Measurements from ENCODE around the gene TMEM120A.
A peak's percentile ranks its signal among the peaks of the same experiment; 100 is the strongest.

TMEM120A gene

DNA sequence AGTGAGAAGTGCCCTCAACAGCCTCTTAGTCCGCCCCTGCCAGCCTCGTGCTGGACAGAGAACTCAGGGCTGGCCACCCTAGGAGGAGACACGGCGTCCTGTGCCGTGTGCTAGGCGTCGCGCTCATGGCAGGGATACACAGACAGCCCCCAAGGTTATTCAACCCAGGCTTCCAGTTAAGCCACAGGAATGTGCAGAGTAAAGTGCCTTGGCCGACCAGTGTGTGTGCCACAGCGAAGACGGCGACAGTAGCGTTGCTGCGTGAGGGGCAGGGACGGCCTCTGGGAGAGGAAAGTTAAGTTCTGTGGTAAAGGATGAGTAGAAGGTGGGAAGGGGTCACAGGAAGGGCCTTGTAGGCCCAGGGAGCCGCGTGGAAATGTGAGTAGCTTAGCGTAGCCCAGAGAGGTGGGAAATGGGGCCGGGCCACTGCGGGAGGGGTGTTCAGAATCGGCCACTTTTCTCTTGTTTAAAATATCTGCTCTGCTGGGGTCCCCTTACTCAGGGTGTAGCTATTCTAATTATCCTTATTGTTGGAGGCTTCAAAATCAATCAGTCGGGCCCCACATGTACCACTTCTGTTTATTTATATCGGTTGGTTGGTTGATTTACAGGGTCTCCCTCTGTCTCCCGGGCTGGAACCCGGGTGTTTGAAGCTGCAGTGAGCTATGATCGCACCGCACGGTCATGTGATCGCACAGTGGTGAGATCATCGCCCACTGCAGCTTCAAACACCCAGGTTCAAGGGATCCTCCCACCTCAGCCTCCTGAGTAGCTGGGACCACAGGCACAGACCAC is 24.5 kb downstream of the TMEM120A start:
- no peak overlapping the region for H3K4me3 ChIP-seq (ENCODE audit: low read depth, low read length)
- TF ChIP-seq CTCF (IDR thresholded peaks at IDR 0.05; ENCODE audit: low read depth, low read length): no peak
- no peak for TF ChIP-seq MYC (IDR thresholded peaks at IDR 0.05; ENCODE audit: low read depth, low read length)
- TF ChIP-seq MAX (IDR thresholded peaks at IDR 0.05; ENCODE audit: low read depth, low read length): no peak
- TF ChIP-seq POLR2A (IDR thresholded peaks at IDR 0.05; ENCODE audit: extremely low read depth, insufficient read length): no peak
- no peak for DNase-seq (ENCODE audit: low read depth)

- no peak for DNase-seq (ENCODE audit: low read depth)
- TF ChIP-seq MYC (IDR thresholded peaks at IDR 0.05; ENCODE audit: low read depth, low read length): no peak
- TF ChIP-seq POLR2A (IDR thresholded peaks at IDR 0.05; ENCODE audit: extremely low read depth, insufficient read length): no peak
- TF ChIP-seq CTCF (IDR thresholded peaks at IDR 0.05; ENCODE audit: low read depth, low read length): no peak
- no peak for TF ChIP-seq MAX (IDR thresholded peaks at IDR 0.05; ENCODE audit: low read depth, low read length)
- no peak overlapping the region for H3K4me3 ChIP-seq (ENCODE audit: low read depth, low read length)
Measured at GRCh38 chr7:75969182-75969581, 25.2 kb downstream of the TMEM120A start.

DNA sequence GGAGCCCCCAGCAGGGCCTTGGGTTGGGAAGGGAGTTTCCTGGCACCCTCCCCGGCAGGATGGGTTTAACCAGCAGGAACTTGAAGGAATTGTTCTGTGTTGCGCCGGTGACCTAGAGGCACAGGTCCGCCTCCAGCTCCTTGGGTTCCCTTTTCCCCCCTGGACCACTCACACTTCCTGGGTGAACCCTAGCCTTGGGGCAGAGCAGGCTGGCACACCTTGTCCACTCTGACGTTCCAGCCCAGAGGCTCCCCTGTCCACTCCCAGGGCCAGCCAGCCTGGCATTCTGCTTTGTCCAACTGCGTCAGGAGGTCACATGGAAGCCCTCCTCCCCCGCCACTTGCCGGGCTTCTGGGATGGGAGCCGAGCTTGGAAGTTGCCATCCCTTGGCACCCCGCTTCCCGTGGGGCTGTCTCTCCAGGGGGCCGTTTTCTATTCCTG is 25.8 kb downstream of the TMEM120A start:
- TF ChIP-seq POLR2A (IDR thresholded peaks at IDR 0.05; ENCODE audit: extremely low read depth, insufficient read length) (no peak), MYC (IDR thresholded peaks at IDR 0.05; ENCODE audit: low read depth, low read length) (no peak), CTCF (IDR thresholded peaks at IDR 0.05; ENCODE audit: low read depth, low read length) (no peak), MAX (IDR thresholded peaks at IDR 0.05; ENCODE audit: low read depth, low read length) (no peak)
- no peak overlapping the region for H3K4me3 ChIP-seq (ENCODE audit: low read depth, low read length)
- DNase-seq (ENCODE audit: low read depth): no peak

GRCh38 chr7:75968012-75968411 is 26.4 kb downstream of the TMEM120A start:
- DNase-seq (ENCODE audit: low read depth): no peak
- TF ChIP-seq MYC (IDR thresholded peaks at IDR 0.05; ENCODE audit: low read depth, low read length): no peak
- no peak for TF ChIP-seq MAX (IDR thresholded peaks at IDR 0.05; ENCODE audit: low read depth, low read length)
- TF ChIP-seq CTCF (IDR thresholded peaks at IDR 0.05; ENCODE audit: low read depth, low read length): no peak
- TF ChIP-seq POLR2A (IDR thresholded peaks at IDR 0.05; ENCODE audit: extremely low read depth, insufficient read length): no peak
- no peak overlapping the region for H3K4me3 ChIP-seq (ENCODE audit: low read depth, low read length)

DNA sequence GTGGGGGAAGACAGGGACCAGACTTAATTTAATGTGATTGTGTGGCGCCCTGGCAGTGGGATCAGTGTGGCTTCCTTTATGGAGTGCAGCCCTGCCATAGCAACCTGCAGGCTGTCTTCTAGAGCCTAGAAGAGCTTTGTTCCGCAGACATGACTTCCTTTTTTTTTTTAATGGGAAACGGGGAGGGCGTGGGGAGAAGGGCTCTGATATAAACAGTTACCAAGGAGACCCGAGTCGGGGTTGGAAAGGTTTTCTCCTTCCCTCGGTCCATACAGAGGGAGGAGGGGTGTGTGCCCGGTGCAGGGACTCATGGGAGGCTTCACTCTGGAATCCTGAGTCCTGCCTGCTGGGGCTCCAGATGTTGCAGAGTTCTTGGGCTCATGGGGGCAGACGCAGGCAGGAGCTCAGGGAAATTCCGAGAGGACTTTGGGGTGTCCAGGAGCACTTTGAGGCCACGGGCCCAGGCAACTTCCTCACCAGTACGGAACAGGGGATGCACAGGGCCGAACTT is 26.9 kb downstream of the TMEM120A start:
- TF ChIP-seq MYC (IDR thresholded peaks at IDR 0.05; ENCODE audit: low read depth, low read length) (no peak), POLR2A (IDR thresholded peaks at IDR 0.05; ENCODE audit: extremely low read depth, insufficient read length) (no peak), MAX (IDR thresholded peaks at IDR 0.05; ENCODE audit: low read depth, low read length) (no peak), CTCF (IDR thresholded peaks at IDR 0.05; ENCODE audit: low read depth, low read length) (no peak)
- peak; percentile 65 for DNase-seq (ENCODE audit: low read depth)
- H3K4me3 ChIP-seq (ENCODE audit: low read depth, low read length): no peak overlapping the region
